Airway epithelial cell (primary cell): ENCODE data around the gene MYL5. TPM values are rescaled to one million over a fixed set of nuclear protein-coding genes. Genes with fewer than 3 reads are reported as not detected.

Experiments
- total RNA-seq: library from RNA; depleted of rRNA; stranded (reverse); fragments of >200 nt; gene quantifications from 2 replicates; pipeline ENCODE4 v1.2.3, GENCODE V29; 2015

MYL5 gene, protein sequence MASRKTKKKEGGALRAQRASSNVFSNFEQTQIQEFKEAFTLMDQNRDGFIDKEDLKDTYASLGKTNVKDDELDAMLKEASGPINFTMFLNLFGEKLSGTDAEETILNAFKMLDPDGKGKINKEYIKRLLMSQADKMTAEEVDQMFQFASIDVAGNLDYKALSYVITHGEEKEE
- total RNA-seq, result 4.4 and 8.5 TPM in 2 replicates

GRCh38 chr4:674172-675035 lies at the start of gene MYL5, which contains the start of gene ATP5ME:
TSS of gene MYL5 (plus strand) at chr4:674542. CDS start at chr4:678027, 3,485 bp downstream.
TSS of gene ATP5ME (minus strand) at chr4:674276. CDS start at chr4:674247, 29 bp downstream.

GRCh38 chr4:624705-625590 lies 49.4 kb upstream of the MYL5 start, which contains the start of gene PDE6B:
TSS of gene PDE6B (plus strand) at chr4:625573. CDS start at chr4:625627, 54 bp downstream.

GRCh38 chr4:688854-689681 lies 14.7 kb downstream of the MYL5 start, which contains the start of gene SLC49A3:
TSS of gene SLC49A3 (minus strand) at chr4:689151. CDS start at chr4:689127, 24 bp downstream.

GRCh38 chr4:705278-706082 lies 31.1 kb downstream of the MYL5 start, which contains the start of gene PCGF3:
TSS of gene PCGF3 (plus strand) at chr4:705832. CDS start at chr4:733681, 27,849 bp downstream.

Other genes starting within 250 kb of the MYL5 start
- 12.2 and 16.9 TPM in 2 replicates for gene ZNF721, start 175.4 kb upstream of the MYL5 start, total RNA-seq
- gene PIGG, start 175.3 kb upstream of the MYL5 start, total RNA-seq, result 27.6 and 28.8 TPM in 2 replicates
- gene TMEM271, start 98.2 kb upstream of the MYL5 start, total RNA-seq, result not detected in 2 replicates
- gene PDE6B, start 49.0 kb upstream of the MYL5 start, total RNA-seq, result not detected in 2 replicates
- gene ATP5ME, start 266 bp upstream of the MYL5 start, total RNA-seq, result 90.5 and 245 TPM in 2 replicates
- 0.42 and 0.63 TPM in 2 replicates for gene SLC49A3, start 14.6 kb downstream of the MYL5 start, total RNA-seq
- gene PCGF3, start 31.3 kb downstream of the MYL5 start, total RNA-seq, result 30.9 and 35.1 TPM in 2 replicates
- 0.28 TPM in 1 of 2 replicates, not detected in the other for gene CPLX1, start 151.6 kb downstream of the MYL5 start, total RNA-seq